OCI-LY1 (cell line): ENCODE measurements around the gene GLDC.

Experiments
- H2AFZ ChIP-seq: fragments of 200-600 bp; sonication (generic), shearing (Covaris generic); 2 replicates; pipeline ENCODE4 v1.6.0; 2014; ENCODE audit warnings: antibody characterized with exemption, mild to moderate bottlenecking, low read length
- H3F3A ChIP-seq: fragments of 200-600 bp; sonication (generic), shearing (Covaris generic); 2 replicates; pipeline ENCODE4 v1.6.0; 2014; ENCODE audit warnings: mild to moderate bottlenecking, antibody characterized with exemption, low read length, moderate library complexity; ENCODE audit not compliant: insufficient read depth
- H3K27ac ChIP-seq: fragments of 200-600 bp; sonication (generic); 2 replicates; pipeline ENCODE4 v1.5.1; 2014; ENCODE audit warnings: low read length, mixed run types, mild to moderate bottlenecking, low read depth; ENCODE audit not compliant: poor library complexity, severe bottlenecking
- H3K27me3 ChIP-seq: fragments of 200-600 bp; sonication (generic); 2 replicates; pipeline ENCODE4 v1.6.0; 2014; ENCODE audit warnings: antibody characterized with exemption, mild to moderate bottlenecking, low read length, moderate library complexity; ENCODE audit not compliant: insufficient read depth
- H3K36me3 ChIP-seq: fragments of 200-600 bp; sonication (generic); 2 replicates; pipeline ENCODE4 v1.6.1; 2014; ENCODE audit warnings: mild to moderate bottlenecking, antibody characterized with exemption, low read length, moderate library complexity, mixed read lengths; ENCODE audit not compliant: insufficient read depth
- H3K4me1 ChIP-seq: fragments of 200-600 bp; sonication (generic); 2 replicates; pipeline ENCODE4 v1.5.1; 2014; ENCODE audit warnings: mild to moderate bottlenecking, low read length, moderate library complexity; ENCODE audit not compliant: insufficient read depth, severe bottlenecking
- H3K4me2 ChIP-seq: fragments of 200-600 bp; sonication (generic), shearing (Covaris generic); 2 replicates; pipeline ENCODE4 v1.6.1; 2014; ENCODE audit warnings: low read length
- H3K4me3 ChIP-seq: fragments of 200-600 bp; sonication (generic); 2 replicates; pipeline ENCODE4 v1.5.1; 2014; ENCODE audit warnings: low read length, low read depth, mild to moderate bottlenecking, mixed read lengths; ENCODE audit not compliant: poor library complexity, severe bottlenecking
- H3K79me2 ChIP-seq: fragments of 200-600 bp; shearing (Covaris generic); 2 replicates; pipeline ENCODE4 v1.6.1; 2016; ENCODE audit warnings: mixed run types, low read length, mixed read lengths; ENCODE audit not compliant: insufficient read depth
- H3K9ac ChIP-seq: fragments of 200-600 bp; sonication (generic), shearing (Covaris generic); 2 replicates; pipeline ENCODE4 v1.6.1; 2014; ENCODE audit warnings: mild to moderate bottlenecking, low read length, mixed read lengths
- H3K9me2 ChIP-seq: fragments of 200-600 bp; sonication (generic), shearing (Covaris generic); 2 replicates; pipeline ENCODE4 v1.6.1; 2014; ENCODE audit warnings: low read depth, mild to moderate bottlenecking, low read length, mixed read lengths
- H3K9me3 ChIP-seq: fragments of 200-600 bp; shearing (Covaris generic); 2 replicates; pipeline ENCODE4 v1.6.1; 2014; ENCODE audit warnings: low read length, mixed read lengths
- H4K20me1 ChIP-seq: fragments of 200-600 bp; sonication (generic), shearing (Covaris generic); 2 replicates; pipeline ENCODE4 v1.6.0; 2016; ENCODE audit warnings: mild to moderate bottlenecking, low read length; ENCODE audit not compliant: insufficient read depth
- CTCF ChIP-seq: fragments of 200-600 bp; sonication (generic), shearing (Covaris generic); IDR thresholded peaks from 2 replicates; pipeline ENCODE4 v1.5.1; 2017; ENCODE audit warnings: mild to moderate bottlenecking, antibody characterized with exemption, low read length, moderate library complexity, mixed read lengths
- EZH2 ChIP-seq: fragments of 200-600 bp; sonication (generic), shearing (Covaris generic); IDR thresholded peaks from 2 replicates; pipeline ENCODE4 v1.8.0; 2017; ENCODE audit warnings: borderline replicate concordance, mixed run types, mild to moderate bottlenecking, antibody characterized with exemption, low read length, moderate library complexity, mixed read lengths

Gene GLDC

DNA sequence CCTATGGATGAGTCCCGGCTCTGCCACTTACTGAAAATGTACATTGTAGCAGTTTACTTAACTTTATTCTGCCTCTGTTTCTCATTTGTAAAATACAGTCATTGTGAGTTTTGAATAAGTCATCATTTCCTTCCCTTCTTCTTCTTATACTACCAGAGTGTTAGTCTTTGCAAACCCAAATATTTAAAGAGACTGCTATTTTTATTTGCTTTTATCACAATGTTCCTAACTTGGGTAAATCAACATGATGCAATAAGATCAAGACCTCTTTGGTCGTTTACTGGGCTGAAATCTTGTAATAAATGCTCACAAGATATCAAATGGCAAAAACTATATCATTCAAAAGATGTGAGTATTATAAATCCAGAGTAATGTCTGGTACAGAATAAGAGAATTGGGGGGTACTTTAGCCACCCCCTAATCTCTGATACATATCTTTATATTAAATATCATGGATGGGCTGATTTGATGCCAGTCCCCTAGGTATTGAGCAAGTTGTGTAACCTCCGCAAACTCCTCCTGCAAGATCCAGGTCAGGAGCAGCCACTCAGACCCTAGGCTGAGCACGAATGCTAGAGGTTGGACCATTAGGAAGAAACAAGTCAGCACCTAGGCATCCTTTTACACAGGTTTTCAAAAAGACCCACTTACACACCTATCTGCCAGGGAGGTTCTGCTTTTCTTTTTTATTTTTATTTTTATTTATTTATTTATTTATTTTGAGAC, 13.3 kb upstream of the GLDC start:
- no peak overlapping the region for H3K27ac ChIP-seq
- no peaks in the 10 kb centered on the region for H3F3A ChIP-seq
- no peaks in the 10 kb centered on the region for H3K9me3 ChIP-seq
- H3K36me3 ChIP-seq: no peaks in the 10 kb centered on the region
- H2AFZ ChIP-seq: no peak overlapping the region
- peaks cover 10% of the 10 kb centered on the region for H3K4me1 ChIP-seq
- no peak overlapping the region for H3K4me2 ChIP-seq
- H4K20me1 ChIP-seq: no peaks in the 10 kb centered on the region
- H3K4me3 ChIP-seq: no peak overlapping the region
- H3K79me2 ChIP-seq: no peaks in the 10 kb centered on the region
- TF ChIP-seq CTCF (no peak), EZH2 (no peak)
- no peaks in the 10 kb centered on the region for H3K9me2 ChIP-seq
- no peak overlapping the region for H3K9ac ChIP-seq
- H3K27me3 ChIP-seq: no peaks in the 10 kb centered on the region

DNA sequence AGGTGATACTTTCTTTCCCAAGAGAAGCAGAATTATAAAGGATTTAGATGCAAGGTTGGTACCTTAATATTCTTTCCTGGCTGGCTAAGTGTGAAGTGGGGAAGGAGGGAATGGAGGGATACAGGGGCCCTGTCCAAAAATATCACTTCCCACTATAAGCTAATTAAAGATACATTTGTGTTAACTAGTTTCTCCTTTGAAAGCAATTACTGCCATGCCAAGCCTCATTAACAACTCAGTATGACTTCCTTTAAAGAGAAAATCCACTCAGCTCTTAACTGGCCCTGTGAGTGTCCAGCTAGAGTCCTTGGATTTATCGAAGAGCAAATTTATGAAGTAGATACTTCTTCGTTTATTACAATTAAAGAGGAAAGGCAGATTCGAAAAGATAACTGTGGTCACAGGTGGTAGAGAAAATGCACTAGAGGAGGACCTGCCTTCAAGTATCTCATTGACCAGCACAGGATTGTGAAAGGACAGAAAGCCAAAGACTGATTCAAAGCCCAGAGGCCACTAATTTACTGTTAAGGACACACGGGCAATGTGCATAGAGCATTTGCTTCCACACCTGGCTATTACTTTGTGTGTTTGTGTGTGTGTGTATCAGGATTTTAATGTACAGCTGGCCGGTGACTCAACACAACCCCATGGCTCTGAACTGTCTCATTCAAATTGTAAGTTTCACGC, 11.2 kb upstream of the GLDC start:
- no peaks in the 10 kb centered on the region for H4K20me1 ChIP-seq
- no peaks in the 10 kb centered on the region for H3K9me3 ChIP-seq
- no peaks in the 10 kb centered on the region for H3K79me2 ChIP-seq
- H3K4me3 ChIP-seq: no peak overlapping the region
- H3K36me3 ChIP-seq: no peaks in the 10 kb centered on the region
- peaks cover 10% of the 10 kb centered on the region for H3K4me1 ChIP-seq
- no peaks in the 10 kb centered on the region for H3K9me2 ChIP-seq
- TF ChIP-seq EZH2: no peak
- TF ChIP-seq CTCF: no peak
- no peak overlapping the region for H2AFZ ChIP-seq
- no peak overlapping the region for H3K27ac ChIP-seq
- no peaks in the 10 kb centered on the region for H3K27me3 ChIP-seq
- H3K4me2 ChIP-seq: no peak overlapping the region
- no peaks in the 10 kb centered on the region for H3F3A ChIP-seq
- H3K9ac ChIP-seq: no peak overlapping the region

GRCh38 chr9:6655036-6655435, 9.5 kb upstream of the GLDC start:
- no peak overlapping the region for H3K9ac ChIP-seq
- no peaks in the 10 kb centered on the region for H3K27me3 ChIP-seq
- H3K4me3 ChIP-seq: peak overlapping the region; percentile 15
- H3F3A ChIP-seq: no peaks in the 10 kb centered on the region
- H2AFZ ChIP-seq: no peak overlapping the region
- TF ChIP-seq CTCF (no peak), EZH2 (no peak)
- H3K27ac ChIP-seq: peak overlapping the region; percentile 48
- no peaks in the 10 kb centered on the region for H3K9me2 ChIP-seq
- peak overlapping the region; percentile 47 for H3K4me2 ChIP-seq
- H3K79me2 ChIP-seq: no peaks in the 10 kb centered on the region
- no peaks in the 10 kb centered on the region for H3K36me3 ChIP-seq
- H3K4me1 ChIP-seq: peaks cover 10% of the 10 kb centered on the region
- H4K20me1 ChIP-seq: no peaks in the 10 kb centered on the region
- no peaks in the 10 kb centered on the region for H3K9me3 ChIP-seq
